Glutamatergic neuron (in vitro differentiated cells): ENCODE results near the gene STT3A. TPM values are rescaled to one million over a fixed set of nuclear protein-coding genes. Genes with fewer than 3 reads are reported as not detected.

Source experiments
- DNase-seq: peaks from one replicate; pipeline ENCODE4 v3.0.0; 2022
- H3K27ac Mint-ChIP-seq: one replicate; pipeline ENCODE4 v1.8.0; 2020; ENCODE audit warnings: mild to moderate bottlenecking, mixed read lengths, inconsistent platforms; ENCODE audit not compliant: unreplicated experiment
- H3K27me3 Mint-ChIP-seq: one replicate; pipeline ENCODE4 v1.8.0; 2020; ENCODE audit warnings: mild to moderate bottlenecking, moderate library complexity, mixed read lengths, inconsistent platforms; ENCODE audit not compliant: unreplicated experiment
- H3K36me3 Mint-ChIP-seq: one replicate; pipeline ENCODE4 v1.8.0; 2020; ENCODE audit warnings: mild to moderate bottlenecking, mixed read lengths, inconsistent platforms; ENCODE audit not compliant: unreplicated experiment
- H3K4me1 Mint-ChIP-seq: one replicate; pipeline ENCODE4 v1.8.0; 2020; ENCODE audit warnings: mild to moderate bottlenecking, low read depth, mixed read lengths, inconsistent platforms; ENCODE audit not compliant: unreplicated experiment
- H3K4me3 Mint-ChIP-seq: one replicate; pipeline ENCODE4 v1.8.0; 2020; ENCODE audit warnings: mild to moderate bottlenecking, mixed read lengths, inconsistent platforms; ENCODE audit not compliant: unreplicated experiment
- H3K9me3 Mint-ChIP-seq: one replicate; pipeline ENCODE4 v1.8.0; 2020; ENCODE audit warnings: mild to moderate bottlenecking, moderate library complexity, mixed read lengths, inconsistent platforms; ENCODE audit not compliant: unreplicated experiment
- total RNA-seq: library from RNA; stranded (reverse); fragmentation: NEBNext Ultra II Directional; extraction: Animal tissue kit (Norgen Biotek cat#: 25700); gene quantifications from one replicate; pipeline ENCODE4 v1.2.1, GENCODE V29; 2021; ENCODE audit not compliant: unreplicated experiment
- TF ChIP-seq, protein P1 (sequence below): fragments of 200-600 bp; sonication (generic); IDR thresholded peaks from one replicate; pipeline ENCODE4 v1.5.0; 2021; ENCODE audit not compliant: partially characterized antibody, unreplicated experiment

Gene STT3A
- total RNA-seq, 1 donor from 2014 or later, result 68.0 TPM

DNA sequence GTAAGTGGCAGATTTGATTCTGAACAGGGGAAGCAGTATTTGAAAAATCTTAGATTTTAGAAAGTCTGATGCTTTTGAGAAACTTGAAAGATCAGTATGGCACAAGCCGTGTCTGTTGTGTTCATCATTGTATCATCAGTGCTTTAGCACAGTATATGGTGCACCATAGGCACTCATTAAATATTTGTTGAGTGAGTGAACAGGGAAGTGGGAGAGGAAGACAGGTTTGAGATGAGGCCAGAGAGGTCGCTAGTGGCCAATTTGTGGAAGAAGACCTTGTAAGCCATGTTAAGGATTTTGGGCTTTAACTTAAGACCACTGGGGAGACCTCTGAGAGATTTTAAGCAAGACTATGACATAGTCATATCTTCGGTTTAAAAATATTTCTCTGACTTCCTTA lies 45.2 kb downstream of the STT3A start:
- Mint-ChIP-seq H3K4me1 (no peaks in the 10 kb centered on the region), H3K27ac (no peak overlapping the region), H3K27me3 (no peaks in the 10 kb centered on the region), H3K36me3 (no peaks in the 10 kb centered on the region), H3K9me3 (no peaks in the 10 kb centered on the region), H3K4me3 (no peak overlapping the region)
- DNase-seq, result no peak
- TF ChIP-seq, protein P1, sequence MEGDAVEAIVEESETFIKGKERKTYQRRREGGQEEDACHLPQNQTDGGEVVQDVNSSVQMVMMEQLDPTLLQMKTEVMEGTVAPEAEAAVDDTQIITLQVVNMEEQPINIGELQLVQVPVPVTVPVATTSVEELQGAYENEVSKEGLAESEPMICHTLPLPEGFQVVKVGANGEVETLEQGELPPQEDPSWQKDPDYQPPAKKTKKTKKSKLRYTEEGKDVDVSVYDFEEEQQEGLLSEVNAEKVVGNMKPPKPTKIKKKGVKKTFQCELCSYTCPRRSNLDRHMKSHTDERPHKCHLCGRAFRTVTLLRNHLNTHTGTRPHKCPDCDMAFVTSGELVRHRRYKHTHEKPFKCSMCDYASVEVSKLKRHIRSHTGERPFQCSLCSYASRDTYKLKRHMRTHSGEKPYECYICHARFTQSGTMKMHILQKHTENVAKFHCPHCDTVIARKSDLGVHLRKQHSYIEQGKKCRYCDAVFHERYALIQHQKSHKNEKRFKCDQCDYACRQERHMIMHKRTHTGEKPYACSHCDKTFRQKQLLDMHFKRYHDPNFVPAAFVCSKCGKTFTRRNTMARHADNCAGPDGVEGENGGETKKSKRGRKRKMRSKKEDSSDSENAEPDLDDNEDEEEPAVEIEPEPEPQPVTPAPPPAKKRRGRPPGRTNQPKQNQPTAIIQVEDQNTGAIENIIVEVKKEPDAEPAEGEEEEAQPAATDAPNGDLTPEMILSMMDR, result no peak

GRCh38 chr11:125638315-125638714 lies 45.7 kb downstream of the STT3A start:
- H3K27me3 Mint-ChIP-seq, result no peaks in the 10 kb centered on the region
- no peak overlapping the region for H3K4me3 Mint-ChIP-seq
- no peak for DNase-seq
- no peaks in the 10 kb centered on the region for H3K9me3 Mint-ChIP-seq
- TF ChIP-seq, protein P1, result no peak
- no peaks in the 10 kb centered on the region for H3K36me3 Mint-ChIP-seq
- H3K27ac Mint-ChIP-seq, result no peak overlapping the region
- no peaks in the 10 kb centered on the region for H3K4me1 Mint-ChIP-seq

DNA sequence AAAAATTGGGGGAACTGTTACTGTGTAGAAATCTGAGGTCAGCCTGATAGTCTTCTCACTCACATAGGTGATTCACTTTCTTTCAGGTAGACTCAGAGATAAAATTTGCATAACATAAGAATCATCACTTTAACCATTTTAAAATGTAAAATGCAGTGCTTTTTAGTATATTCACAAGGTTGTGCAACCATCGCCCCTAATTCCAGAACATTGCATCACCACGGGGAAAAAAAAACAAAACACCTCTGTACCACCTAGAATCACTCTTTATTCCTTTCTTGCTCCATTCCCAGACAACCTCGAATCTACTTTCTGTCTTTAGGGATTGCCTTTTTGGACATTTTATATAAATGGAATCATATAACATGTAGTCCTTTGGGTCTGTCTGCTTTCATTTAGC lies 53.2 kb downstream of the STT3A start:
- H3K9me3 Mint-ChIP-seq, result no peaks in the 10 kb centered on the region
- no peaks in the 10 kb centered on the region for H3K4me1 Mint-ChIP-seq

GRCh38 chr11:125649465-125650166 lies 57.0 kb downstream of the STT3A start:
- Mint-ChIP-seq H3K27me3 (peaks cover 2% of the 10 kb centered on the region), H3K9me3 (no peaks in the 10 kb centered on the region), H3K36me3 (no peaks in the 10 kb centered on the region), H3K4me1 (no peaks in the 10 kb centered on the region), H3K4me3 (no peak overlapping the region), H3K27ac (no peak overlapping the region)
- TF ChIP-seq, protein P1, result no peak
- DNase-seq, result no peak

More for the DNA sequence above, 53.2 kb downstream of the STT3A start:
- Mint-ChIP-seq H3K36me3 (no peaks in the 10 kb centered on the region), H3K27me3 (no peaks in the 10 kb centered on the region), H3K4me3 (no peak overlapping the region), H3K27ac (no peak overlapping the region)
- DNase-seq, result no peak
- TF ChIP-seq, protein P1, result no peak

DNA sequence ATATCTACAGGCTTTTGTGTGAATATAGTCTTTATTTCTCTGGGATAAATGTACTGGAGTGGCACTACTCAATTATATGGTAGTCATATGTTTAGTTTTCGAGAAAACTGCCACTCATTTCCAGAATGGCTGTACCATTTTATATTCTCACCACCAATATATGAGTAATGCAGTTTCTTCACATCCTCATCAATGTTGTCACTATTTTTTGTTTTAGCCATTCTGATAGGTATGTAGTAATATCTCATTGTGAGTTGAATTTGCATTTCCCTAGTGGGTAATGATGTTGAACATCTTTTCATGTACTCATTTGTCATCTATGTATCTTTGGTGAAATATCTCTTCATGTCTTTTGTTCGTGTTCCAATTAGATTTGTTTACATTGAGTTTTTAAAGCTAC lies 70.0 kb downstream of the STT3A start:
- TF ChIP-seq, protein P1, result no peak
- no peaks in the 10 kb centered on the region for H3K4me1 Mint-ChIP-seq
- DNase-seq, result no peak
- H3K27ac Mint-ChIP-seq, result no peak overlapping the region
- H3K4me3 Mint-ChIP-seq, result no peak overlapping the region
- no peaks in the 10 kb centered on the region for H3K9me3 Mint-ChIP-seq
- H3K36me3 Mint-ChIP-seq, result peaks cover 25% of the 10 kb centered on the region
- H3K27me3 Mint-ChIP-seq, result peaks cover 1% of the 10 kb centered on the region
